Glomerular visceral epithelial cell (primary cell): ENCODE results near the gene UBE2D2.

Experiments
- DNase-seq: peaks from one replicate; pipeline ENCODE4 v3.0.0-alpha.2; 2016; ENCODE audit errors: extremely low spot score

The UBE2D2 gene

DNA sequence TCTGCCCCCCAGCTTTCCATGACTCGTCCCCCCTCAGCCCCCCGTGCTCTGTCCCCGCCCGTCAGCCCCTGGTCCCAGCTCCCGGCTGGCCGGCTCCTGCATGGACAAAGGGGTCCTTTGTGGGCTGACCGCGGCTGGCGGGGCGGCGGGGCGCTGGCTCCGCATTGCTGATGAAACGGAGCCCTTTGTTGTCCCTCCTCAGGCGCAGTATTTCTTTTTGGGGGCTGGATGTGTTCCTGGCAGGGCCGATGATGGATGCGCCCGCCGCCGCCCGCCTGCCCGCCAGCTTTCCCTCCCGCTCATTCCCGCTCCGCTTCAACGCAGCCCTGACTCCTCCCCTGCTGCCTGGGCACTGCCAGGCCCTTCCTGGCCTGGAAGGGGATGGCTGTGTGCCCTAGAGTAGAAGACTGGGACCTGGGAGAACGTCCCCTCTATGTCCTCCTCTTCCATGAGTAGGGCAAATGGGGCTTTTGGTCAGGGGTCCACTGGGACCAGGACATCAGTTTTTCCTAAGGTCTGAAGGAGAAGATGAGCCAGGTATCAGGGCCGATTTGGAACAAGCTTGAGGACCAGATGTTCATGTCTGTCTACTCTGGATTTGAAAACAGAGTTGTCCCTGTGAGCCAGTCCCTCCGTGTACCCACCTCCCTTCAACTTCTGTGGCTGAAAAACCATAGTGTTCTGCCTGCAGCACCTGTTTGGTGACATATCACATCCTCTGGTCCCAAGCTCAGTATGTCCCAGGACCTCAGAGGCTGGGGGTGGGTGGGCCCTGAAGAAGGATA lies 116.0 kb downstream of the UBE2D2 start:
- DNase-seq, result no peak
